ENCODE results near the gene PAPLN.
A peak's percentile ranks its signal among the peaks of the same experiment; 100 is the strongest.

Gene PAPLN

GRCh38 chr14:73262427-73263183, 25.3 kb downstream of the PAPLN start:
- no peak for DNase-seq

- no peak for DNase-seq
Observed at GRCh38 chr14:73263606-73264005, 26.3 kb downstream of the PAPLN start.

- no peak for DNase-seq
Observed at GRCh38 chr14:73264080-73264884, 27.0 kb downstream of the PAPLN start.

- DNase-seq: no peak
Observed at GRCh38 chr14:73264885-73265720, 27.8 kb downstream of the PAPLN start.

GRCh38 chr14:73265721-73266046, 28.4 kb downstream of the PAPLN start:
- no peak for DNase-seq

- DNase-seq: no peak
Observed at GRCh38 chr14:73266317-73266716, 29.0 kb downstream of the PAPLN start.

GRCh38 chr14:73267474-73267873, 30.2 kb downstream of the PAPLN start:
- DNase-seq: no peak

GRCh38 chr14:73269729-73270531, 32.6 kb downstream of the PAPLN start:
- DNase-seq: no peak

- DNase-seq: no peak
Observed at GRCh38 chr14:73272393-73272792, 35.1 kb downstream of the PAPLN start.

- no peak for DNase-seq
Observed at GRCh38 chr14:73273799-73274198, 36.5 kb downstream of the PAPLN start.

GRCh38 chr14:73276836-73277235, 39.5 kb downstream of the PAPLN start:
- DNase-seq: no peak

GRCh38 chr14:73277376-73277775, 40.1 kb downstream of the PAPLN start:
- DNase-seq: no peak

GRCh38 chr14:73280903-73281302, 43.6 kb downstream of the PAPLN start:
- DNase-seq: no peak

GRCh38 chr14:73283608-73284379, 46.5 kb downstream of the PAPLN start:
- DNase-seq: peak in 1 of 2 experiments; percentile 47

- no peak for DNase-seq
Observed at GRCh38 chr14:73285979-73286378, 48.7 kb downstream of the PAPLN start.

- no peak for DNase-seq
Observed at GRCh38 chr14:73286598-73286997, 49.3 kb downstream of the PAPLN start.

- no peak for DNase-seq
Observed at GRCh38 chr14:73287071-73287470, 49.8 kb downstream of the PAPLN start.

- no peak for DNase-seq
Observed at GRCh38 chr14:73289308-73289707, 52.0 kb downstream of the PAPLN start.

- DNase-seq: no peak
Observed at GRCh38 chr14:73289729-73290128, 52.4 kb downstream of the PAPLN start.

- no peak for DNase-seq
Observed at GRCh38 chr14:73290279-73290678, 53.0 kb downstream of the PAPLN start.

Measured in cerebellar nuclear complex (tissue), 1 donor.